ENCODE results near the gene ST7L.

DNA sequence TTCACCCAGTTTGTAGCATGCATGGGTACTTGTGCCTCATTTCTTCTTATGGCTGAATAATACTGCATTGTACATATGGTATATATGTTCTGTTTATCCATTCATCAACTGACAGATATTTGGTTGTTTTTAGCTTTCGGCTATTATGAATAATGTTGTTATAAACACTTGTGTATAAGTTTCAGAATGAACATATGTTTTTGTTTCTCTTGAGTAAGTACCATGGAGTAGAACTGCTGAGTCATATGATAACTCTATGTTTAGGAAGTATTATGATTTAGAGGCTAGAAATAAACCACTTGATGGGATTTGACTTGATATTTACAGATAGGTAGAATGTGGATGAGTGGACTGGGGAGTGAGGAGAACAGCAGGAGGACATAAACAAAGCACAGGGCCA, 61.6 kb downstream of the ST7L start:
- TF ChIP-seq, protein P1, sequence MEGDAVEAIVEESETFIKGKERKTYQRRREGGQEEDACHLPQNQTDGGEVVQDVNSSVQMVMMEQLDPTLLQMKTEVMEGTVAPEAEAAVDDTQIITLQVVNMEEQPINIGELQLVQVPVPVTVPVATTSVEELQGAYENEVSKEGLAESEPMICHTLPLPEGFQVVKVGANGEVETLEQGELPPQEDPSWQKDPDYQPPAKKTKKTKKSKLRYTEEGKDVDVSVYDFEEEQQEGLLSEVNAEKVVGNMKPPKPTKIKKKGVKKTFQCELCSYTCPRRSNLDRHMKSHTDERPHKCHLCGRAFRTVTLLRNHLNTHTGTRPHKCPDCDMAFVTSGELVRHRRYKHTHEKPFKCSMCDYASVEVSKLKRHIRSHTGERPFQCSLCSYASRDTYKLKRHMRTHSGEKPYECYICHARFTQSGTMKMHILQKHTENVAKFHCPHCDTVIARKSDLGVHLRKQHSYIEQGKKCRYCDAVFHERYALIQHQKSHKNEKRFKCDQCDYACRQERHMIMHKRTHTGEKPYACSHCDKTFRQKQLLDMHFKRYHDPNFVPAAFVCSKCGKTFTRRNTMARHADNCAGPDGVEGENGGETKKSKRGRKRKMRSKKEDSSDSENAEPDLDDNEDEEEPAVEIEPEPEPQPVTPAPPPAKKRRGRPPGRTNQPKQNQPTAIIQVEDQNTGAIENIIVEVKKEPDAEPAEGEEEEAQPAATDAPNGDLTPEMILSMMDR (IDR thresholded peaks at IDR 0.05; ENCODE audit: extremely low read depth in 1 of 2, insufficient read depth in 1 of 2, low read depth in 1 of 2, low read length in 2 of 2), result no peak
- no peak for TF ChIP-seq POLR2AphosphoS5 (IDR thresholded peaks at IDR 0.05; ENCODE audit: insufficient read depth, low read depth, low read length)
